GM12874 (cell line): ENCODE data around the gene EIF4G3.

Experiments
- CTCF ChIP-seq: IDR thresholded peaks from 2 replicates; pipeline ENCODE4 v1.5.1; 2011; ENCODE audit warnings: low read depth, mild to moderate bottlenecking, control low read depth, low read length, moderate library complexity; ENCODE audit not compliant: insufficient read depth

EIF4G3 gene

DNA sequence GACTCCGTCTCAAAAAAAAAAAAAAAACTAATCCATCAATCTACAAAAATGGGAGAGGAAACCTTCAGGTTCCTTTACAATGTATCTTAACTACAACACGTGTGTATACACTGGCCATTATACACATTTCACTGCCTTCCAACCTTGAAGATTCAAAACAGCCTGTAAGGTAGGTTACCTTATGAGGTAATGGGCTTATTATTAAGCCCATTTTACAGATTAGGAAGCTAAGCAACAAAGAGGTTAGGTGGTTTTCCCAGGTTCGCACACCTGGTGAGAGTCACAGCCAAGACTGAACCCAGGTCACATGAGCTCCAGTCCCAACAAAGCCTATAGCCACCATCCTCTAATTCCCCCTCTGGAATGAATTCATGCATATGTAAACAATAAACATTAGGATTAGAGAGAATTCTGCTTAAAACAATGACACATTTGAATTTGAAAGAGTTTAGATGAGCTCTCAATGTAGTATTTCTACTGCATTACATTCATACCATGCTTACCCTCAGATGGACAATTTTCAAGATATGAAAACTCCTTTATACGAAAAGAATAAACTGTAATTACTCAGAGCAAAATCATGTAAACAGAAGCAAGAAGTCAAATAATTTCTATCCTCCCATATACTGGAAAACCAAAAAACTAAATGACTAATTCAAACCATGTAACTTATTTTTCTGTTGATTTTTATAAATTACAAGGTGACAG lies 54.8 kb downstream of the EIF4G3 start:
- TF ChIP-seq CTCF: no peak

GRCh38 chr1:21118167-21118566 lies 58.5 kb downstream of the EIF4G3 start:
- TF ChIP-seq CTCF: no peak

GRCh38 chr1:21117597-21118001 lies 59.1 kb downstream of the EIF4G3 start:
- no peak for TF ChIP-seq CTCF

DNA sequence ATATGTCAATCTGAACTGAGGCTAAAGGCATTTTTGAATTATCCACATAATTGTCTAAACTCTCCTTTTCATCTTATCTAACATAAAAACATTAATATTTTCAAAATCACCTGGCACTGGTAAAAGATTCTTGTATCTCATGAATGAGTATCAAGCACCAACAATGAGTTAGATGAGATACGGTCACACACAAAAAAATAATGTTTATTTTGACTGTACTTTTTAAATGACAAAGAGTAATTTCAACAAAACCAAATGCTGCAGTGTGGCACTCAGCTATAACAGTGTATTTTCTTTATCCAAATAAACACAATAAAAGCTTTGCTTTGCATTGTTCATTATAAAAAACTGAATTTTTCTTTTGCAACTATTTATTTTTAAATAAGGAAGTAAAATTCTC lies 59.5 kb downstream of the EIF4G3 start:
- no peak for TF ChIP-seq CTCF

GRCh38 chr1:21115098-21115760 lies 61.5 kb downstream of the EIF4G3 start:
- no peak for TF ChIP-seq CTCF

DNA sequence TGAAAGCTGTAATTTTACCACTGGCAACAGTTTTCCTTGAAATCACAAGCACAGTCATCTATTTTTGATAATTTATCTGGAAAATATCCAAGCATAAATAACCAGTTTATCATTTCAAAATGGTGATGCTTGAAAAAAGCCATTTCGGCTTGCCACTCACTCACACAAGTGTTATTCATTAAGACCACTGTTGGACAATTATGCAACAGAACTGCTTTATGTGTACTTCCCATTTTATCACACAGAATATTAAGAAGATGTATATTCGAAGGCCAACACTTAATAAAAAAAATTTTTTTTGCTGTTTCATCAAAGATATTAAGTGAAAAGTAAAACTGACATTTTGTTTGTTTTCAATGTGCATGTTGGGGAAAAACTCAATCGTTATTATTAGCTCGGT lies 62.3 kb downstream of the EIF4G3 start:
- no peak for TF ChIP-seq CTCF

GRCh38 chr1:21110163-21110562 lies 66.5 kb downstream of the EIF4G3 start:
- no peak for TF ChIP-seq CTCF
